Transverse colon (tissue), 4 donors: Measurements from ENCODE around the gene OXNAD1. TPM values are rescaled to one million over a fixed set of nuclear protein-coding genes. Genes with fewer than 3 reads are reported as not detected.

Experiments used
- DNase-seq: peaks from one replicate; pipeline ENCODE4 v3.0.0-alpha.2; 2019
- H3K27ac ChIP-seq, 4 donors: fragments of 200-600 bp; sonication (generic); 2 replicates each; pipeline ENCODE4 v1.5.1; 2016 to 2018; ENCODE audit warnings: inconsistent platforms in 4 of 4
- H3K27me3 ChIP-seq: fragments of 200-600 bp; sonication (generic); 2 replicates; pipeline ENCODE4 v1.5.1; 2017; ENCODE audit warnings: inconsistent platforms
- H3K36me3 ChIP-seq, 4 donors: fragments of 200-600 bp; sonication (generic); 2 replicates each; pipeline ENCODE4 v1.5.1; 2017 to 2019; ENCODE audit warnings: inconsistent platforms in 4 of 4
- H3K4me1 ChIP-seq, 4 donors: fragments of 200-600 bp; sonication (generic); 2 replicates each; pipeline ENCODE4 v1.5.1; 2017 to 2020; ENCODE audit warnings: inconsistent platforms in 4 of 4
- H3K4me3 ChIP-seq, 4 donors: fragments of 200-600 bp; sonication (generic); 1 replicate in 1 of 4; 2 replicates in 3 of 4; pipeline versions ENCODE4 v1.5.1 to v1.6.1; 2017 to 2019; ENCODE audit warnings: inconsistent platforms in 4 of 4
- H3K9me3 ChIP-seq, 2 donors: fragments of 200-600 bp; sonication (generic); 2 replicates each; pipeline ENCODE4 v1.5.1; 2017 to 2019; ENCODE audit warnings: inconsistent platforms in 2 of 2
- EP300 ChIP-seq: sonication (generic); formaldehyde crosslinking; IDR thresholded peaks from one replicate; pipeline ENCODE4 v1.6.1; 2017; ENCODE audit warnings: antibody characterized with exemption, low read depth
- POLR2A ChIP-seq: fragments of 450-650 bp; IDR thresholded peaks from one replicate; pipeline ENCODE4 v1.6.1; 2016; ENCODE audit warnings: antibody characterized with exemption, mild to moderate bottlenecking, moderate library complexity
- POLR2AphosphoS5 ChIP-seq, 3 donors: sonication (generic); formaldehyde crosslinking; IDR thresholded peaks; one replicate each; pipeline ENCODE4 v1.6.1; 2016; ENCODE audit warnings: antibody characterized with exemption in 3 of 3
- WGBS, 2 donors: methylation state at CpG; one replicate each; pipeline ENCODE4 v1.1.5; 2018; ENCODE audit warnings: low coverage in 1 of 2; 5-methylcytosine and 5-hydroxymethylcytosine counted together
- in situ Hi-C, 4 donors: fragments of 200-750 bp; cut with MboI; loops; one replicate each; pipeline versions ENCODE4 v1.15.0 to v1.15.1; 2017; ENCODE audit warnings: low sequenced_read_pairs in 3 of 4, low pct_ligation_motif_present in 1 of 4, low pct_unique_long_range_greater_than_20kb in 1 of 4
- intact Hi-C: fragments of 100-400 bp; cut with DNase I; formaldehyde crosslinking; loops from one replicate; pipeline ENCODE4 v1.15.1; 2023; ENCODE audit warnings: low total_unique reads
- total RNA-seq, 4 donors: library from RNA; depleted of rRNA; stranded (reverse); fragments of >200 nt; gene quantifications; one replicate each; pipeline ENCODE4 v1.1.0, GENCODE V29; 2016
- TF ChIP-seq, protein P1 (sequence below), 5 experiments: fragments of 200-600 bp in 3 of 5; fragments of 450-650 bp in 2 of 5; sonication (generic) in 3 of 5; IDR thresholded peaks; 1 replicate in 2 of 5; 2 replicates in 3 of 5; pipeline ENCODE4 v1.5.1; 2016 to 2017; ENCODE audit warnings: antibody characterized with exemption in 5 of 5, inconsistent platforms in 3 of 5, mild to moderate bottlenecking in 2 of 5, moderate library complexity in 1 of 5

The OXNAD1 gene
- total RNA-seq, 4 donors from 2014 or later, result 20.6 to 91.1 (median 40.0) TPM

DNA sequence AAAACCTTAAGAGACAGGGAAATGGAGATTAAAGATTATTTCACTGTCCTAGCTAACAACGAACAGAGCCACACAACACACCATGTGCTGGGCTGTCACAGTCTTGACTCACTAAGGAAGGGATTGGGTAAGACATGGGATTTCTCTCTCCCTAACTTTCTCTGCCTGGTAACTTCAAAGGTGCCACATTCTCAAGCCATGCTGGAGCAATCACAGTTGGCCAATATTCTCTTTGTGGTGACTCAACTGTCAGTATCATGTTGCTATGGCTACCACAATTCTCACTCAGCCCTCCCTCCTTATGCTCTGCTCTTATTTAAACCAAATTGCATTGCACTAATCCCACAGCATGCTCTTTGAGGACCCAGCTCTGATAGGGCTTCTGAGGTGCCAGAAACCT lies 74.0 kb downstream of the OXNAD1 start:
- DNase-seq, result no peak
- Histone ChIP-seq H3K4me1 (peaks cover 0 to 8% (median 0%) of the 10 kb centered on the region in 4 donors), H3K4me3 (no peak overlapping the region), H3K27me3 (no peaks in the 10 kb centered on the region), H3K9me3 (no peaks in the 10 kb centered on the region), H3K27ac (peak overlapping the region in 2 of 4 donors; percentile 40 to 41), H3K36me3 (no peaks in the 10 kb centered on the region)
- in situ Hi-C loops (no loop called here), intact Hi-C loops (no loop called here)
- 52% methylated on average over 1 of the region's 1 CpG; no CpG with 5 or more reads in 1 of the 2 donors for WGBS, 2 donors
- TF ChIP-seq EP300 (no peak), POLR2AphosphoS5 (IDR thresholded peaks at IDR 0.05) (peak in 2 of 3 donors; percentile 33)

DNA sequence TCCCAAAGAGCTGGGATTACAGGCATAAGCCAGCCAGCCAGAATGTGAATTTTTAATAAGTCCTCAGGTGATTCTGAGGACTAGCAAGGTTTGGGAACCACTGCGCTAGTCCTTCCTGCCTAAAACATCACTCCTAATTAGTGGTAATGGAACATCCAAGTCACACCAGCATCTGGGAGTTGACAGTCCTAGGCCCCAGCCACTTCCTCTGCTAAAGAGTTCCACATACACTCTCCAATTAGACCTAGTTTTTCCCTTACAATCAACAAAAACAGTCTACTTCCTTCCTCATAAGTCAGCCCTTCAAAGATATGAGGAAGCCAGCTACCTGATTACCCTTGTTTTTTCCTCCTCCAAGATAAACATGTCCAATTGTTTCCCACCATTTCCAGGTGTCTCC lies 78.1 kb downstream of the OXNAD1 start:
- Histone ChIP-seq H3K9me3 (no peaks in the 10 kb centered on the region), H3K4me3 (no peak overlapping the region), H3K4me1 (peaks cover 0 to 8% (median 0%) of the 10 kb centered on the region in 4 donors), H3K27ac (no peak overlapping the region), H3K27me3 (no peaks in the 10 kb centered on the region), H3K36me3 (no peaks in the 10 kb centered on the region)
- 95% methylated on average over 1 of the region's 1 CpG; no CpG with 5 or more reads in 1 of the 2 donors for whole genome bisulfite sequencing, 2 donors
- in situ Hi-C loops, result no loop called here
- intact Hi-C loops, result no loop called here
- no peak for DNase-seq
- TF ChIP-seq POLR2A (no peak), POLR2AphosphoS5 (IDR thresholded peaks at IDR 0.05) (no peak), EP300 (no peak)
- TF ChIP-seq, protein P1, sequence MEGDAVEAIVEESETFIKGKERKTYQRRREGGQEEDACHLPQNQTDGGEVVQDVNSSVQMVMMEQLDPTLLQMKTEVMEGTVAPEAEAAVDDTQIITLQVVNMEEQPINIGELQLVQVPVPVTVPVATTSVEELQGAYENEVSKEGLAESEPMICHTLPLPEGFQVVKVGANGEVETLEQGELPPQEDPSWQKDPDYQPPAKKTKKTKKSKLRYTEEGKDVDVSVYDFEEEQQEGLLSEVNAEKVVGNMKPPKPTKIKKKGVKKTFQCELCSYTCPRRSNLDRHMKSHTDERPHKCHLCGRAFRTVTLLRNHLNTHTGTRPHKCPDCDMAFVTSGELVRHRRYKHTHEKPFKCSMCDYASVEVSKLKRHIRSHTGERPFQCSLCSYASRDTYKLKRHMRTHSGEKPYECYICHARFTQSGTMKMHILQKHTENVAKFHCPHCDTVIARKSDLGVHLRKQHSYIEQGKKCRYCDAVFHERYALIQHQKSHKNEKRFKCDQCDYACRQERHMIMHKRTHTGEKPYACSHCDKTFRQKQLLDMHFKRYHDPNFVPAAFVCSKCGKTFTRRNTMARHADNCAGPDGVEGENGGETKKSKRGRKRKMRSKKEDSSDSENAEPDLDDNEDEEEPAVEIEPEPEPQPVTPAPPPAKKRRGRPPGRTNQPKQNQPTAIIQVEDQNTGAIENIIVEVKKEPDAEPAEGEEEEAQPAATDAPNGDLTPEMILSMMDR (IDR thresholded peaks at IDR 0.05), result no peak

GRCh38 chr3:16346413-16347081 lies 81.5 kb downstream of the OXNAD1 start:
- WGBS, 2 donors, result 90 to 95% methylated on average over 4 to 7 of the region's 7 CpGs
- Histone ChIP-seq H3K9me3 (no peaks in the 10 kb centered on the region), H3K27ac (no peak overlapping the region), H3K4me3 (no peak overlapping the region), H3K27me3 (no peaks in the 10 kb centered on the region), H3K4me1 (peaks cover 0 to 6% (median 0%) of the 10 kb centered on the region in 4 donors), H3K36me3 (no peaks in the 10 kb centered on the region)
- TF ChIP-seq, protein P1 (IDR thresholded peaks at IDR 0.05), result no peak
- TF ChIP-seq EP300 (no peak), POLR2A (no peak)
- intact Hi-C loops, result no loop called here
- in situ Hi-C loops, result no loop called here
- DNase-seq, result no peak

- in situ Hi-C loops, result no loop called here
- DNase-seq, result no peak
- Histone ChIP-seq H3K27me3 (no peaks in the 10 kb centered on the region), H3K4me3 (no peak overlapping the region), H3K36me3 (no peaks in the 10 kb centered on the region), H3K27ac (no peak overlapping the region), H3K9me3 (no peaks in the 10 kb centered on the region), H3K4me1 (peaks cover 0 to 6% (median 0%) of the 10 kb centered on the region in 4 donors)
- intact Hi-C loops, result no loop called here
- 87 to 95% methylated on average over 2 to 4 of the region's 4 CpGs for WGBS, 2 donors
- TF ChIP-seq EP300, result no peak
- TF ChIP-seq POLR2A, result no peak
- no peak for TF ChIP-seq POLR2AphosphoS5 (IDR thresholded peaks at IDR 0.05)
- TF ChIP-seq, protein P1 (IDR thresholded peaks at IDR 0.05), result no peak
Measured at GRCh38 chr3:16347548-16347947, 82.5 kb downstream of the OXNAD1 start.
